Camera-type eye (tissue), 1 donor: ENCODE measurements around the gene DBNL. TPM values are rescaled to one million over a fixed set of nuclear protein-coding genes. Genes with fewer than 3 reads are reported as not detected.

Experiments used
- total RNA-seq: library from RNA; depleted of rRNA; stranded (reverse); fragments of >200 nt; gene quantifications from one replicate; pipeline ENCODE4 v1.2.3, GENCODE V29; 2014

The DBNL gene
- 95.1 TPM for total RNA-seq

DNA sequence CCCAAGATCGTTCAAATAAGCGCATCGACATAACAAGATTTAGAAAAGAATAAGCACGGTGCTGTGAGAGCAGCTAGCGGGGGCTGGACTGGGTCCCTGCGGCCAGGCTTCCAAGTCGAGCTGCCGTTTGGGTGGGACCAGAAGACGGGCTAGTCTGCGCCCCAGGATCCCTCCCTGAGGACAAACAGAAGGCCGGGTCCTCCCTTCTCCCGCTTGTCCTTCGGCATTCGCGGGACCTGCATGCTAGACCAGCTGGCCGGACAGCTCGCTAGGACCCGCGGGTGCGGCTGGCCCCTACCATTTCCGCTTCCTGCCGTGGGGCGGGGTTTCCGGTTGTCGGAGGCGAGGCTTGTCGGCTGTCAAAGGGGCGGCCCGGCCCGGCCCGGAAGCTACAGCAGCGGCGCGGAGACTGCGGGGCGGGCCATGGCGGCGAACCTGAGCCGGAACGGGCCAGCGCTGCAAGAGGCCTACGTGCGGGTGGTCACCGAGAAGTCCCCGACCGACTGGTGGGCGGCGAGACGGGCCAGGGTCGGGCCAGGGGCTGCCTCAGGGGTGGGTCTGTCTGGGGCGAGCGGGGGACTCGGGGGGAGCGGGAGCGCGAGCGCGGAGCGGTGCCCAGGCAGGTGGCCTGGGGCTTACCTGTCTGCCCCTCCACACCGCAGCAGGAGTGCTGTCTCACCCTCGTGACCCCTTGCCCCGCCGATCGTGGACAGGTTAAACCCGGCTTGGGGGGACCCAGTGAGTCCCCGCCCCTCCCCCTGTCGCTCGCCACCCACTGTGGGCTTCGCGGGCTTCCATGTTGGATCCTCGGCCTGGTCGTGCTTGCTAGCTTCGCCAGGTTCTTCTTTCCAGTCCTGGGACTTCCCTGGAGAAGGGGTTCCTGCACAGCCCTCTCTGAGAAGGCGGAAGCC is at the start of gene DBNL:
Gene DBNL, plus strand, starts transcription at position 388 of the 911 bp plus-strand sequence. Its CDS starts 36 bp downstream, at position 424.

DNA sequence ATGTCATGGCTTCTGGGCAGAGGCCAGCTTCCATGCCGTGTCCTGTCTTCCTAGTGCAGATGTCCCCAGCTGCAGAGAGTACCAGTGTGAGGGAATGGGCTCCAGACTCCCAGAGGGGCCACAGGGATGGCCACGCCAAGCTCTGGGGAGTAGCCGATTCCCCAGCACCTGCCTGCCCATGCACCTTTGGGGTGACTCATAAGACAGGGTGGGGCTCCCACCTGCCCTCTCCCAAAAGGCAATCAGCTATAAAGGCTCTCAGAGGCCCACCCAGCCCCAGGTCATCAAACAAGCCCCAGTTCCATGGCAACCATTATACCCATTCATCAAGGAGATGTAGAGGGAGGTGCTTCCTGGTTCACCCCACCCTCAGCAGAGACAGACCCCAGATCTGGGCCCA is 47.0 kb upstream of the DBNL start, which contains the start of gene SPDYE1:
Gene SPDYE1, plus strand, starts transcription at position 366 of the 400 bp plus-strand sequence. CDS start 2,053 bp downstream, outside the sequence.

DNA sequence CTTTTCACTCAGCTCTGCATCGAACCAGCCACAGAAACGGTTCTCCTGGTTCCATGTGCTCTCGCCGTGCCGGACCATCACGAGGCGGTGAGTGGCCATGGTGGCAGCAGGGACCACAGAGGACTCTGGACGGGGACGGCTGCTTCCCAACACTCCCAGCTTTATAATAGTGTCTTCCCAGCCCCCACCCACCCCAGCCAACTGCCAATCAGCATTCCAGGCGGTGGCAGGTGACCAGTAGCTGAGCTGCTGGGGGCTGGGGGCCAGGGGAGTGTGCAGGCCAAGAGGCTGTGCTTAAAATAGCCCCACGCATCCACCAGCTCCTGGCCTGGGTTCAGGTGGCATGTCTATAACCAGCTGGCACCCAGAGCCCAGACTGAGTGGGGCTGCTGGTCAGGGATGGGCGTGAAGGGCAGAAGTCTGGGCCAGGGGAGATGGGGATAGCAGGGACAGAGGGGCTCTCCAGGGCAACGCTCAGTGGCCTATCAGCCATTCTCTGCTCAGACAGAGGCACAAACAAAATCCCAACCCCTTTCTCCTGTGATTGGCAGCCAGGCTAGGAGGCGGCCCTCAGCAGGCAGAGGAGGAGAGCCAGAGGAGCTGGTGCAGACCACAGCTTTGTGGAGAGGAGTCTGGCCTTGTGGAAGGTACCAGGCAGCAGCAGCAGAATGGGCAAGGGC is 21.1 kb downstream of the DBNL start, which contains the start of gene PGAM2:
Gene PGAM2, minus strand, starts transcription at position 137 of the 680 bp plus-strand sequence. Its CDS starts 38 bp downstream, at position 99.

DNA sequence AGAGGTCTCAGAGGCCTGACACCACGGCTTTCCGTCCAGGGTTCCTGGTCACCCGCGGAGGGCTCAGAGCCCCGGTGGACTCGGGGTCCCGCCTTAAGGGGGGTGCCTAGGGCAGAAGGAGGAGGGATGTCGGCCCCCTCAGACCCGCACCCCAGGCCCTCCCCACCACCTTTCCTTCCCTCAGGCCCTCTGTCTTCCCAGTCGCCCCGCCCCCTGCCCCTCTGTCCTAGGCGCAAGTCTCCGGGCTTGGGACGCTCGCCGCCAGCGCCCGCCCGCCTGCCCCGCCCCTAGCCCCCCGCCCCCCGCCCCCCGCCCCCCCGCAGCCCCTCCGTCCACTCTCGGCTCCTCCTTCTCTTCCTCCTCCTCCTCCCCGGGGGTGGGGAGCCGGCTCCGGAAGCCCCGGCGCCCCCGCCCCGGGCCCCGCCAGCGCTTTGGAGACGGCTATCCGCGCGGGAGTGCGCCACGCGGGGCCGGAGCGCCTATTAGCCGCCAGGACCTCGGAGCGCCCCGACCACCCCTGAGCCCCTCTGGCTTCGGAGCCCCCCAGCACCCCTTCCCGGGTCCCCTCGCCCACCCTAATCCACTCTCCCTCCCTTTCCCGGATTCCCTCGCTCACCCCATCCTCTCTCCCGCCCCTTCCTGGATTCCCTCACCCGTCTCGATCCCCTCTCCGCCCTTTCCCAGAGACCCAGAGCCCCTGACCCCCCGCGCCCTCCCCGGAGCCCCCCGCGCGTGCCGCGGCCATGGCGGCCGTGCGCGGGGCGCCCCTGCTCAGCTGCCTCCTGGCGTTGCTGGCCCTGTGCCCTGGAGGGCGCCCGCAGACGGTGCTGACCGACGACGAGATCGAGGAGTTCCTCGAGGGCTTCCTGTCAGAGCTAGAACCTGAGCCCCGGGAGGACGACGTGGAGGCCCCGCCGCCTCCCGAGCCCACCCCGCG is 59.7 kb downstream of the DBNL start, which contains the start of gene AEBP1:
Gene AEBP1, plus strand, starts transcription at position 423 of the 937 bp plus-strand sequence. Its CDS starts 321 bp downstream, at position 744.

Other genes with a start within 250 kb of the DBNL start
- gene MRPS24, start 175.2 kb upstream of the DBNL start, total RNA-seq, result 43.3 TPM
- gene URGCP, start 138.1 kb upstream of the DBNL start, total RNA-seq, result 39.3 TPM
- gene UBE2D4, start 118.3 kb upstream of the DBNL start, total RNA-seq, result 16.0 TPM
- not detected for gene SPDYE1, start 46.8 kb upstream of the DBNL start, total RNA-seq
- gene PGAM2, start 20.9 kb downstream of the DBNL start, total RNA-seq, result 23.7 TPM
- gene POLM, start 37.8 kb downstream of the DBNL start, total RNA-seq, result 32.7 TPM
- gene AEBP1, start 59.6 kb downstream of the DBNL start, total RNA-seq, result 143 TPM
- 55.3 TPM for gene POLD2, start 78.8 kb downstream of the DBNL start, total RNA-seq
- not detected for gene MYL7, start 96.6 kb downstream of the DBNL start, total RNA-seq
- 5.9 TPM for gene GCK, start 144.7 kb downstream of the DBNL start, total RNA-seq
- gene YKT6, start 156.3 kb downstream of the DBNL start, total RNA-seq, result 53.3 TPM